SK-N-SH (cell line): ENCODE measurements around the gene CD6.

Experiments used
- CHD2 ChIP-seq: fragments of 150-350 bp; IDR thresholded peaks from 2 replicates; pipeline ENCODE4 v1.6.1; 2018; ENCODE audit warnings: low read length; ENCODE audit not compliant: partially characterized antibody
- CTCF ChIP-seq: fragments of 200-600 bp; sonication (generic); IDR thresholded peaks from 2 replicates; pipeline ENCODE4 v1.6.1; 2017; ENCODE audit warnings: antibody characterized with exemption, mild to moderate bottlenecking, moderate library complexity
- EP300 ChIP-seq, 2 experiments: IDR thresholded peaks; 2 replicates each; pipeline versions ENCODE4 v1.4.0 to v1.6.1; 2012; ENCODE audit warnings: borderline replicate concordance in 1 of 2, low read depth in 1 of 2, low read length in 1 of 2
- FOXM1 ChIP-seq: IDR thresholded peaks from 2 replicates; pipeline ENCODE4 v1.4.0; 2012; ENCODE audit warnings: low read depth, mild to moderate bottlenecking
- JUND ChIP-seq: IDR thresholded peaks from 2 replicates; pipeline ENCODE4 v1.4.0; 2012
- MXI1 ChIP-seq: IDR thresholded peaks from 2 replicates; pipeline ENCODE4 v1.6.1; 2012; ENCODE audit warnings: mild to moderate bottlenecking, low read depth, low read length, improper control_type of control experiment
- PBX3 ChIP-seq: IDR thresholded peaks from 2 replicates; pipeline ENCODE4; 2012
- POLR2AphosphoS5 ChIP-seq: IDR thresholded peaks from 2 replicates; pipeline ENCODE4 v1.6.1; 2012; ENCODE audit warnings: low read depth, low read length
- RAD21 ChIP-seq: IDR thresholded peaks from 2 replicates; pipeline ENCODE4 v1.6.1; 2012; ENCODE audit warnings: mild to moderate bottlenecking, low read length
- REST ChIP-seq: IDR thresholded peaks from 2 replicates; pipeline ENCODE4 v1.6.1; 2012; ENCODE audit warnings: mild to moderate bottlenecking, low read depth, low read length, moderate library complexity
- SIN3A ChIP-seq: IDR thresholded peaks from 2 replicates; pipeline ENCODE4 v1.6.1; 2012; ENCODE audit warnings: low read depth, mild to moderate bottlenecking, low read length, moderate library complexity, borderline replicate concordance
- TAF1 ChIP-seq: IDR thresholded peaks from 2 replicates; pipeline ENCODE4 v1.6.1; 2012; ENCODE audit warnings: low read depth, mild to moderate bottlenecking, low read length, moderate library complexity, borderline replicate concordance
- USF2 ChIP-seq: fragments of 150-350 bp; IDR thresholded peaks from 2 replicates; pipeline ENCODE4 v1.6.1; 2017; ENCODE audit warnings: antibody characterized with exemption, low read length, low read depth, borderline replicate concordance
- YY1 ChIP-seq: IDR thresholded peaks from 2 replicates; pipeline ENCODE4 v1.4.0; 2012; ENCODE audit warnings: low read depth, mild to moderate bottlenecking

GRCh38 chr11:60923326-60923725, 48.2 kb upstream of the CD6 start:
- TF ChIP-seq USF2 (no peak), CTCF (no peak), REST (no peak), MXI1 (no peak), EP300 (IDR thresholded peaks at IDR 0.05; ENCODE audit: borderline replicate concordance in 1 of 2, low read depth in 1 of 2, low read length in 1 of 2) (no peak), TAF1 (no peak), YY1 (no peak), RAD21 (no peak), JUND (no peak), FOXM1 (no peak), POLR2AphosphoS5 (no peak), CHD2 (no peak), PBX3 (no peak), SIN3A (no peak)
